AG09319 (cell line): ENCODE measurements around the gene SLC7A1.

Source experiments
- DNase-seq: peaks from one replicate; pipeline ENCODE4 v3.0.0-alpha.2; 2010; ENCODE audit warnings: low read depth; ENCODE audit errors: extremely low read depth
- CTCF ChIP-seq: IDR thresholded peaks from 2 replicates; pipeline ENCODE4 v1.5.1; 2011; ENCODE audit warnings: low read depth, mild to moderate bottlenecking, inconsistent platforms, low read length, moderate library complexity

The SLC7A1 gene

GRCh38 chr13:29510651-29511084, 84.8 kb downstream of the SLC7A1 start:
- no peak for DNase-seq
- TF ChIP-seq CTCF: no peak

- no peak for DNase-seq
- TF ChIP-seq CTCF: no peak
These were observed 85.4 kb downstream of the SLC7A1 start for GRCh38 chr13:29509999-29510589.

GRCh38 chr13:29508876-29509252, 86.6 kb downstream of the SLC7A1 start:
- TF ChIP-seq CTCF: no peak
- DNase-seq: no peak

GRCh38 chr13:29508130-29508875, 87.2 kb downstream of the SLC7A1 start:
- peak; percentile 65 for DNase-seq
- TF ChIP-seq CTCF: peak; percentile 99

- TF ChIP-seq CTCF: no peak
- DNase-seq: no peak
These were observed 88.1 kb downstream of the SLC7A1 start for GRCh38 chr13:29507356-29507755.

GRCh38 chr13:29505950-29506349, 89.5 kb downstream of the SLC7A1 start:
- no peak for TF ChIP-seq CTCF
- no peak for DNase-seq

- TF ChIP-seq CTCF: no peak
- no peak for DNase-seq
These were observed 90.0 kb downstream of the SLC7A1 start for GRCh38 chr13:29505511-29505910.
